HG02870 (cell line): ENCODE measurements around the gene LRBA.

Experiments used
- ATAC-seq: cut with Tn5 transposase; IDR thresholded peaks from one replicate; pipeline ENCODE4 v1.9.1; 2021; ENCODE audit warnings: mild to moderate bottlenecking, moderate library complexity; ENCODE audit not compliant: unreplicated experiment

The LRBA gene

DNA sequence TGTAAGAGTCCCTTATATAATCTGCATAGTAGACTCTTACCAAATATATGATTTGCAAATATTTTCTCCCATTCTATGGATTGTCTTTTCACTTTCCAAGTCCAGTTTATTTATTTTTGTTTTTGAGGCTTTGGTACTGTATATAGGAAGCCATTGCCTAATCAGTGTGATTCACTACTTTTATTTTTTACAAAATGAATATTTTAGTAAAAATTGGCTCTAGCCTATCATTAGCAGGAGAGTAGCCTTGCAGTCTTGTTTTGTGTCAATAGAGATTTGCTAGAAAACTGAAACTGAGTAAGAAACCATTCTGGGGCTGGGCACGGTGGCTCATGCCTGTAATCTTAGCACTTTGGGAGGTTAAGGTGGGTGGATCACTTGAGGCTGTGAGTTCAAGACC is 633.1 kb downstream of the LRBA start:
- no peak for ATAC-seq

DNA sequence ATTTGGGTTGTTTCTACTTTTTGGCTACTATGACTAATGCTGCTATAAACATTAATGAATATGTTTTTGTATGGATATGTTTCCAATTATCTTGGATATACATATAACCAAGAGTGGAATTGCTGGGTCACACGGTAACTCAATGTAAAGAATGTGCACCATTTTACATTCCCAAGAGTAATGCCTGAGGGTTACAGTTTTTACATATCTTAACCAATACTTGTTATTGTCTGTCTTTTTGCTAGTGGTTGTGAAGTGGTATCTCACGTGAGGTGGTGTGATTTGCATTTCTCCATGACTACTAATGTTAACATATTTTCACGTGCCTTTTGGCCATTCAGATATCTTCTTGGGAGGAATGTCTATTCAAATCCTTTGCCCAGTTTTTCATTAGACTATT is 633.5 kb downstream of the LRBA start:
- no peak for ATAC-seq

DNA sequence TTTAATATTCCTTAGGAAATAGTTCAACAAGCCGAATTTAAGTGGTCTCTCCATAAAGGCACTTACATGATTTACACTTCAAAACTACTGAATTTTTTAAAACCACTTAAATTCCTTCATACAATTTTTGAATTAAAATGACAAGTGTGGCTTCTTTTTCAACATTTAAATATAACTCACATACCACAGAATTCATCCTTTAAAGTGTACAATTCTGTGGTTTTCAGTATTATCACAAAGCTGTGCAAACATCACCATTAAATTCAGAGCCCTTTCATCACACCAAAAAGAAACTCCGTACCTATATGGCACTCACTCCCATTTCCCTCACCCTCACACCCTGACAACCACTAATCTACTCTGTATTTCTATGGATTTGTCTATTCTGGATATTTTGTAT is 634.0 kb downstream of the LRBA start:
- no peak for ATAC-seq

DNA sequence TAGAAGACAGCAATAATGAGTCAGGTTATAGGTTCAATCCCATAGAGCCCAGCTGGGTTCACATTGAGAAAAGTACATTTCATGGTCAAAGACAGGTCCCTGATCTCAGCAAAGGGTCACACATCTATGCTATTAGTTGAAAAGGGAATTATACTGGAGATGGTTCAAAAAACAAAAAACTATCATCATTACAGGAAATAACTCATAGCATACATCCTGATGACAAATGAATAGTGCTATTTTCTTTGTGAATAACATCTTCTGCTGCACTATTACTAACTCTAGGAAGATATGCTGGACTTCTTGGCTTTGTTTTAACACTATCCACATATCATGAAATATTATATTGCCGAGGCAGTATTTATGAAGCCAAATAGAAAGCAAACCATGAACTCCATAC is 635.6 kb downstream of the LRBA start:
- no peak for ATAC-seq

DNA sequence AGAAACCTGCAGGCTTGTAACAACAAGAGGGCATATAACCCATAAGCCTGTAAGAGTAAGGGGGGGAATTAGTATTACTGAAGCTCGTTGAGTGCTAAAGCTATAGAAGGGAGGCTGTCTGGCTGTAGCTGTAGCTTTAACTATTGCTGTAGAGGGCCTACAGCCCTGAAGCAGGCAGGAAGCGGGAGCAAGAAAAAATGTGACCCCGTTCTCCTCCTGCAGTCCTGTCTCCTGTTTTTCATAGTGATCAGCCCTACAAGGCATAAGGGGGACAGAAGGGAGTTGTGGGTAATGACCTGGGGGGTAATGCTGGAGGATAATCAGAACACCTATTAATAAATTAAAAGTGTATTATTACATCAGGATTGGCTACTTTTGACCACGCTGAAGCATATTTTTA is 640.1 kb downstream of the LRBA start:
- ATAC-seq: no peak

DNA sequence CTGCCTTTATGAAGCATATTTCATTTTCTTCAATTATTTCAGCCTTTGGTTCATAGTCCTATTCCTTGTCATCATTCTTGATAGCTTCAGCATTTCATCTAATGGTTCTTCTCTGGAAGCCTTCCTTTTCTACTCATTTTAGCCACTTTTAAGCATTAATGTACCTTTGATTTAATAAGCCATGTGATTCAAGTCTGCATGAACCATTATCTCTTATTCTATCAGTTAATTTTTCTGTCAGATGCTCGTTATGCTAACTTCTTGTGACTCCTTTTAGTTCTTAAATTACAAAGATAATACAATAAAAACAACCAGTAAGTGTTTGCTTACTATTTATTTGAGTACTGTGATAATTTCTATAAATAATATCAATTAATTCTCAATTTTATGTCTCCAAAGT is 643.2 kb downstream of the LRBA start:
- no peak for ATAC-seq

DNA sequence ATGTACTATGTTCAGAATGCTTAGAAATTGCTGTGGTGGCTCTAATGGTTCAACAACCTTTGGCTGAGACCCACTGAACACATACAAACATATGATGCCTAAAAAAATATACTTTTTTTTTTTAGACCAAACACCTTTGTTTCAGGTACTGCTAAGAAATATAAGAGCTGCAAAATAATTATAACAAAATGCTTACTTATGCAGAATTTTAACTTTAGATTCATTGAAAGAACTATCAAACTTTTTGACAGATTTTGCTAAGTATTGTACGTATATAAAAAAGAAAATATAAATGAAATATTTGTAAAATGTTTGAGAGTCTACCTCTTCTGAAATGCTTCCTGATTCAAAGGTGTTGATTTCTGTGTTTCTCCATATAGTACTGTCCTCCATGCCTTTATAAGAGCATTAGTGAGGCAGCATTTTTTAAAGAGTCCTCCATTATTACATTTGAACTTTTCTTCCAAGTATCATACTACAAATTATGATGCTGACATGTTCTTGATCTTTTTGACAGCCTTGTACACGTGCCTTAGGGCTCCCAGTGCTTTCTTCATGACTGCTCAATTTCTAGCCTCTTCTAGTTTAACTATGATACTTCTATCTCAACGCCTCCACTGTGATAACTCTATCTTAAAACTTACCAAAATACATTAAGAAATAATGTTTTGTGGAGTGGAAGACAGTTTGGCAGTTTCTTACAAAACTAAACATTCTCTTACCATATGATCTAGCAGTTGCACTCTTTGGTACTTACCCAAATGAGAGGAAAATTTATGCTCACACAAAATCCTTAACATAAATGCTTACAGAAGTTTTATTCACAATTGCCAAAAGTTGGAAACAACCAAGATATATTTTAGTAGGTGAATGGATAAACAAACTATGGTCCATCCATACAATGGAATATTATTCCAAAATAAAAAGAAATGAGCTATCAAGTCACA is 645.4 kb downstream of the LRBA start:
- no peak for ATAC-seq

DNA sequence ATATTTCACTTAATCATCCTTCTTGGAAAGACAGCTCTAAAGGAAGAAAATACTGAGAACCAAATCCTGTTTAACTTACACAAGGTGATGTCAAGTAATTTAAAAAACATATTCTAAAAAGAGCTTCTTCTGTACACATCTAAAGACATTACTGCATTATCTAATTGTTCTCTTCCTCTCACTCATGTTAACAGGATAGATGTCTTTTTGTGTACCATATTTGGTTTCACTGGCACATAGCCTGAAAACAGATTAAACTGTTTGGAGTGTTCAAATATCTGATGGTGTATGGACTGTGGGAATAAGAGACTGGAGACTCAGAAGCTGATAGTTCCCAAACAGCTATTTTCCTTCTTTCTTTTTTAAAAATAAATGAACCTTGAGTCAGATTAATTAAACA is 646.4 kb downstream of the LRBA start:
- no peak for ATAC-seq

DNA sequence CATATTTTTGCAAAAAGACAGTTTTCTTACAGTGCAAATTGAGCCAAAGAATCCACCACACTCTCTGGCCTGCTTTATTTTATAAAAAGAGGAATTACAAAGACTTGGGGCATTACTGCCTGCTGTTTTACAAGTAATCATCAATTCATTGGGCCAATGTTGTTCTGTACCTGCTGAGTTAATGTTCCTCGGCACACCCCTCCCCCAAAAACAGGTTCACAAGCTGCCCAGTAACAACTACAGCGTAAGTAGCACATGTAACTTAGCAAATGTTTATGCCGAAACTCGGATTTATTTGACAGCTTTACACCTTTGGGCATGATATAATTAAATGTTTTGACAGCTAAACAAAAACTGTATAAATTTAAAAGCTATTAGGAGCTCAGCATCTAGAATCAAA is 647.8 kb downstream of the LRBA start:
- no peak for ATAC-seq

DNA sequence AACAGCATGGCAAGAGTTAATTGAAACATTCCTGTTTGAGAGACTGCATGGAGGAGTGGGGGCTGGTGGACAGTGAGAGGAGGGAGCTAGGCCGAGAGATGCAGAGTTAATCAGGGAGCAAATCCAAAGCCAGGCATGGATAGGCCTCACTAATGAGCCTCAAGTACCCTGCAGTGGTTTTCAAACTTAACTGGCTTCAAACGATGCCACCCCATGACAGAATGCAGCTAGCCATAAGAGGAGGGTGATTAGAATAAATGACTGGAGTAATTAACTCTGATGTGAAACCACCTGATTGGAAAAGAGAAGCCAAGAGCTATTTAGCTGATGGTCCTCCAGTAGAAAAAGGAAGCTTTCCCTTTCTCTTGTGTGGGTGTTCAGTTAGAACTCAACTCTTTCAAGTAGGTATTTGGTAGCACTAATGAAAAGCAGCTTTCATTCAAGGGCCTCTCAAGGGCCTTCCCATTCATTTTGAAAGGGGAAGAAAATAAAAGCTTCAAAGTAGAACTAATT is 648.5 kb downstream of the LRBA start:
- peak; percentile 85 for ATAC-seq

DNA sequence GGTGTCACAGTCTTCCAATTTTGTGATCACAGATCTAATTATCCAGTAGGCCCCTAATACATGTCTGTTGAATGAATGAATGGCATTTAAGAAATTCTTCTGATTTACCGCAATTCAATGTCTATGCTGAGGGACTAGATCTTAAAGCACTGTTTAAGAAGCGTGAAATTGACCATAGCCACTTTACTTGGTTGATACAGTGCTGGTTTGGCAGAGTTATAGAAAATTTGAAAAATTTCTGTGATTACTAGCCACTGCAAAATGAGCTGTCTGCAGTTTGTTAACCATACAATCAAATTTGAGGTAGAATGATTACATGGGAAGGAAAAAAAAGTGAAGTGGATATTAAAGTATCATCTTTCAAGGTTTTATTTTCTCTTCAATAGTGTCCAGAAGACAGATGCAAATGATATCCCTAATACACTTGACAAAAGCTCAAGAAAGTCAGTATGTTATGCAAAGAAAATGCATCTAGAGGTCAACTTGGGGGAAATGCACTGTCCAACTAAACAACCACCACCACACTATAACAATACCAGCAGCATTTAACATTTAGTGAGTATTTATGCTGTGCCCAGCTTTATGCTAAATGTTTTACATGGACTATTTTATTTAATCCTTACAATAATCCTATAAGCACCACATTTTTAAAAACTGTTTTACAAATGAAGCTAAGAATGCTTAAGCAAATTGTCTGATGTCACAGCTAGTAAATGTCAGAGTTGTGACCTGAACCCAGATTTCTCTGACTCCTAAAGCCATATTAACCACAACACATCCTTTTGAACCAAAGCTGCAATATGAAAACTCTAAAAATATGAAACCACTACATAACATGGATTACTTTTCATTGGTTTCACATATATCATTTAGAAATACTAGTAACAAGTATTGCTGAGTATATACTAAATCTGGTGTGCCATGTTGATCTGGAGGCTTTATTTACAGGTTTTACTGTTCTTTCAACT is 651.1 kb downstream of the LRBA start:
- peak; percentile 29 for ATAC-seq

DNA sequence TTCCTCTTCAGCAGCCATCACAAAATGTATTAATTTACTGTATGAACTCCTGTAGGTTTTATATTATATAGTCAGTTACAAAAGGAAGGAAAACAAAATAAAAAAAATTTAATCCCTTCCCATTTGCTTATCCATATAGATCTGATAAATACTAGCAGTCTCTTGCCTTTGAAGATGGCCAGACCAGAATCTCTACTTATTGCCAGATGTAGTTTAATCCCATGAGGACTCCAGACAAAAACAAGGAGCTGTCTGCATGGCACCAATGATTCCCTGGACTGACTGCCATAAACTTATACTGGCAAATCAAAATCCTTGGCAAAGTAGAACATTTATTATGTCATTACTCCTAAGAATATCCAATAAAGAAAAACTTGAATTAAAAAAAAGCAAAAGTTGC is 656.4 kb downstream of the LRBA start:
- no peak for ATAC-seq

DNA sequence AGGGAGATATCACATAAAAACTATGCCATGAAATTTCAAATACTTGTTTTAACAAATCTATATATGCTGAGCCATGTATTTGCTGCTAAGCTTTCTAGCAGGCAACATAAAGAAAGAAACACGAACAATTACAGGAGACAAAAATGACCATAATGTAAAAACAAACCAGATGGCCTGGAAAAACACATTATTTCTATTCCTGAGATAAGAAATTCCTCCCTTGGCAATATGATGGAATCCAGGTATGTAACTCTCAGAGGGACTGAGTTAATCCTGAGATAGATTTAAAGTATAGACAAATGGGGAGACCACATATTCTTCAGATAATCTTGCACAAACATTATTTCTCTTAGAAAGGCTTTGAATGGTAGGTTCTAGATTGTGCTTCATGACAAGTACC is 657.3 kb downstream of the LRBA start:
- no peak for ATAC-seq

DNA sequence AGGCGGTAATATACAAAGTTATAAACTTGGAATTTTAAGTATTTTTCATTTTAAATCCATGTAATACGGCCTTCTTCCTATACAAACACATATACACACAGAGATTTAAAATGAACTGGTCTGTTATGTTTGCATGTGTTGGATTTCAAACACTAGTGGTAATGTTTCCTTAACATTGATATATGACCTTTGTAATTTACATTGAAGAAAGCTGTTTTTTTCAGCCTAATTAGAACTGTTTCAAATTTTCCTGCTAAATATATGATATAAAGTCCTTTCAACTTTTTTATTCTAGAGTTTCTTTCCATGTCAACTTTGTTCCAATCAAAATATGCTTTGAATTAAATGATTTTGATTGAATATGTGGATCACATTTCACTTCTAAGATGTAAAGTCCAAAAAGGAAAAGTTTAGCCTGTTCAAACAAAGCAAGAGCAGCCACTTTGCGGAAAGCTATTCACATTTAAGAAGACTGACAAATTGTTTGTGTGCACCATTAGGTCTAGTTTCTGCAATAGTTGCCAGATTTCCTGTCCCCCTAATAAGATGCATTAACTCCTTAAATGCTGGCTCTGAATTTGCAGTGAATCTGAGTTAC is 659.1 kb downstream of the LRBA start:
- no peak for ATAC-seq

DNA sequence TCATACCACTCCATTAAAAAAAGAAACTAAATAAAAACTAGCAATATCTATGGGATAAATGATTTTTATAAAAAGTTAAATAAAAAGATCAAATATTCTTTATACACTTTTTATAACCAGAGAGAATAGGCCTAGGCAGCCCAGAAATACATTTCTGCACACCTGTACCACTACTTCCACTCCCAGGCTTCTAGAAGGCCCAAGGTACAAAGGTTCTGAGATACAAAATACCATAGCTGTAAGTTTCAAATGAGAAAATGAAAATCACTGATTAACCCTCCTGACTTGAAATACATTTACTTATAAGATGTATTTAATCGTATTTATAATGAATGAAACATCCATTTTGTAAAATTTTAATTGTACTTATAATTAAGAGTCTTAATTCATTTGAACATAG is 659.7 kb downstream of the LRBA start:
- ATAC-seq: no peak

DNA sequence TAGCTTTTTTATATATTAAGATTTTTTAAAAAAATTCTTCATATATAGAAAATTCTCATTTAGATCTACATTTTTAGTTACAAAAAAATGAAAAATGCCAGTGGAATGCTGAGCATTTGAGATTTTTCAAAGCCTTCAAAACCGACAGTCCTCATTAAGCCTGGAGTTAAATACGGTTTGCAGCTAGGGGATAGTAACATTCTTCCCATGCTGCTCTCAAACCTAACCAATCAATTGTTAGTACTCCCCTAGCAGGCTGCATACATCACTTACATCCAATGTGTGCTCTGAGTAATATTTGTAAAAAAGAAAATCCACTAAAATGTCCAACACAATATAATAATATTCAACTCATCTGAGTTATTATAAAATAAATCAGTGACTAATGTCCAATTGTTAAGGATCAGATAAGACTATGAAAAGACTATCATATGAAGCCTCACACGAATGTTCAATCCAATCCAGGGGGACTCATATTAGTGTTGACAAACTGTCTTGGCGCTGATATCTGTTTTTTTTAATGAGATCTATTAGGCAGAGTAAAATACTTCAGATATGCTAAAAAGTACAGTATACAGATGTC is 660.8 kb downstream of the LRBA start:
- ATAC-seq: no peak

DNA sequence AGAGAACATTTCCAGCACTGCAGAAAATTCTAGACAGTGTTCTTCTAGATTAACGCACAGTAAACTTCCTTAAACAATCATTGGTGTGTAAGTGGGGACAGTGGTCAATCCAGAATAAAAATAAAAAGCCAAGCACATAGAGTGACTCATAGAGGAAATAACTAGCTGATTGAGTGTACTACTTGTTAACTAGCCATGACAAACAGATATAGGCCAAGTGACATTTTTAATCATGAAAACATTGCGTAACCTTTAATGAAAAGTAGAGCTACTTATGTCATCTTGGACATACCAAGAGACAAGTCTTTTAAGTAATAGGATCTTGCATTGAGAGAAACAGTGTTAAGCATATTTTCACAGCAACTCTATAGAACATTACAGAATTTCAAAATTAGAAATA is 667.0 kb downstream of the LRBA start:
- no peak for ATAC-seq

DNA sequence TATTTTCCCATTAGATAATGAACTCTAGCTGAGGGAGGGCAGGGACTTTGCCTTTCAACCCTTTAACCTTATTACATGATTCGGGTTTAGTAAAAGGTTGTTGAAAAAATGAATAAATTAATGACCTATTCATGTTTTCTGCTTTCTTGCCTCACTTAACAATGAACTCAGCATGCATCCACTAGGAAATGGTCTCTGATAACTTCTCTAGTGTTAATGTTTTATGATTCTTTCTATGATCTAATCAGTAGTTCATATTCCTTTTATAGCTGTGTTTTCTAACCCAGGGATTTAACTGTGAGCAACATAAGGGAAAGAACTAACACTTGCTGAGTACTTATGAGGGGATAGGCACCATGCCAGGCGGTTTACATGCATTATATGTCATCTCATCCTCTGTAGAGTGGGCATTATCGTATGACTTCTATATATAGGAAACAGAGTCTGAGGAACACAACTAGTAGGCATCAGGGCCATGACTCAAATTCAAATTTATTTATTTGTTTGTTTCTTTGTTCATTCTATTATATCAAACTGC is 669.8 kb downstream of the LRBA start:
- ATAC-seq: no peak

DNA sequence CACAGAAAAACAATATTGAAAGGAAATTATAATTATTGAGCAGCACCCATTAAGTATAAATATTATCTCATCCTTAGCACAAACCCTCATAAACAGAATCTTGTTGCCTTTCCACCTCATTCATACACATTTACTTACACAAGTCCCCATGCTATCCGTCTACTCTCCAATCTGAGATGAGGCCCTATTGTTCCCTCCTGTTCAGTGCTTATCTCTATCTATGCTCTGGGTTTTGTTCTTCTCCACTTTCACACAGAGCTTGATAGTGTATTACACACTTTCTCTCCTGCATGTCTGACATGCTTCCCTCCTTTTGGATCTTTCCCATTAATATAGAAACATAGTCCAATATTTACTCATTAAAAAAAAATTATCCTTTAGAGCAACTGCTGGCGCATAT is 671.3 kb downstream of the LRBA start:
- no peak for ATAC-seq

DNA sequence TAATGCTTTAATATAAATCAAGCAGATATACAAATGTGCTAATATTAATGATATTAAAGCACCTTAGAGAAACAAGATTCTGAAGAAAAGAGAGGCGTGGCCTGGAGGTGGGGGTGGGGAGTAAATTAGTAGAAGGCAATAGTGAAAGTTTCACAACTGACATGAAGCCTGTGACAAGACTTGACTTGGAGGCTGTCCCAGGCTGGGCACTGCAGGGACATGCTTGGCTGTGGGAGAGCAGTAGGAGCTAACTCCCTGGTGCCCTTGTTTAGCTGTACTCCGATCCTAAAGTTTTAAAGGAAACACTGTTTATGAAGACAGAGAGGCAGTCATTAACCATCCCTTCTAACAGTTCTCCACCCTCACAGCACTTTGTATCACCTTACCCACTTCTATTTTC is 672.1 kb downstream of the LRBA start:
- no peak for ATAC-seq

DNA sequence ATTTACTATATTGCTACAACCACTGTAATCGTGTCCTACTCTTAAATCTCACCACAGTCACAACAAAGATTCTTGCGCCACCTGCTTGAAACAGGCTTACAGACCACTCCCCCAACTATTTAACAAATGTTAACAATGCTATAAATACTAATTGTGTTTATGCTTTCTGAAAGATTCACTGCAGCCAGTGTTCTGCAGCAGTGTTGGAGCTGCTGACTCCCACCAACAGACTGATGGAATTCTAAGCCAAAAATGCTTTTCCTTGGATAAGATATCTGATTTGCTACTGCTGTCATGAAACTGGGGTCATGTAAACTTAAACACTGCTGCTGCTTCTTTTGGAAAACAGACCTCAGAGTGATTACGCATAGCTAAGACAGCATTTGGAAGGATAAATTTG is 677.4 kb downstream of the LRBA start:
- no peak for ATAC-seq
